ENCODE data around the gene KRR1.
"Not testable (repeated sequence)": the region's sequence is repeated elsewhere in the genome, so short reads cannot be mapped to it uniquely, and the experiment has no call there.

Gene KRR1

GRCh38 chr12:75477137-75477536, 34.3 kb downstream of the KRR1 start:
- no peak for DNase-seq (ENCODE audit: low read depth in 2 of 2)

DNA sequence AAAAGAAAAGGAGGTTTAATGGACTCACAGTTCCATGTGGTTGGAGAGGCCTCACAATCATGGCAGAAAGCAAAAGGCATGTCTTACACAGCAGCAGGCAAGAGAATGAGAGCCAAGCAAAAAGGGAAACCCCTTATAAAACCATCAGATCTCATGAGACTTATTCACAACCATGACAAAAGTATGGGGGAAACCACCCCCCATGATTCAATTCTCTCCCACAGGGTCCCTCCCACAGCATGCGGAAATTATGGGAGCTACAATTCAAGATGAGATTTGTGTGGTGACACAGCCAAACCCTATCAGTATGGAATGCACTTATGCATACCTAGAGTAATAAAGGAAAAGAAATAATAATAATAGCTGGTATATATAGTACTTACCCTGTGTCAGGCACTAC, 35.3 kb downstream of the KRR1 start:
- DNase-seq (ENCODE audit: low read depth in 2 of 2) = no peak

DNA sequence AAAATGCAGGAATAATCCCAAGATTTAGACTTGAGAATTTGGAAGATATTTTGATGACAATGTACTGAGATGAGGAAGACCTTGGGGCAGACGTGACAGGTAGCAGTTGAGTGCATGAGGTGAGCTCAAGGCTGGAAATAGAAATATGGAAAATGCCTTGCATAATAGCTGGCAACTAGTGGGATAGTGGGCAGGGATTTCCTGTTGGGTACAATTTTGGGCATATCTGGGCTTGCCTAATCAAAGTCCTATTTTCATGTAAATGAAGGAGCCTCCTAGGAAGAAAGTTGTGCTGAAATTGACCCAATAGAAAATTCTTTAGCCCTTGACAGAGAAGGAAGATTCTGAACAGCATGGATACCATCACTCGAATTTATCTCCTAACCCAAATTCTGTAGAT, 37.3 kb downstream of the KRR1 start:
- no peak for DNase-seq (ENCODE audit: low read depth in 2 of 2)

GRCh38 chr12:75471902-75472890, 39.2 kb downstream of the KRR1 start:
- no peak for DNase-seq (ENCODE audit: low read depth in 2 of 2)

DNA sequence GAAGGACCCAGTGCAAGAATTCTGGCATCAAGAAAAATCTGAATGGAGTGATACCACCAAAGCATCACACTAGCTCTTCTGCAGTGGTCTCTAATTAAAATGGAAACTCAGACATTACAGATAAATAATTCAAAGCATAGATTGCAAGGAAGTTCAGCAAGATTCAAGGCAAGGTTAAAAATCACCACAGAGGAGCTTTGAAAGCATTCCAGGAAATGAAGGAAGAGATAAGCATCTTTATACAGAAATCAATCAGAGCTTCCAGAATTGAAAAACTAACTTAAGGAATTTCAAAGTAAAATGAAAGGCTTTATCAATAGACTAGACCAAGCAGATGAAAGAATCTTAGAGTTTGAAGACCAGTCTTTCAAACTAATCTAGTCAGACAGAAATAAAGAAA, 51.2 kb downstream of the KRR1 start:
- DNase-seq (ENCODE audit: low read depth in 2 of 2) = no peak

- DNase-seq (ENCODE audit: low read depth in 2 of 2) = no peak
These were observed 51.7 kb downstream of the KRR1 start for GRCh38 chr12:75459755-75460154.

DNA sequence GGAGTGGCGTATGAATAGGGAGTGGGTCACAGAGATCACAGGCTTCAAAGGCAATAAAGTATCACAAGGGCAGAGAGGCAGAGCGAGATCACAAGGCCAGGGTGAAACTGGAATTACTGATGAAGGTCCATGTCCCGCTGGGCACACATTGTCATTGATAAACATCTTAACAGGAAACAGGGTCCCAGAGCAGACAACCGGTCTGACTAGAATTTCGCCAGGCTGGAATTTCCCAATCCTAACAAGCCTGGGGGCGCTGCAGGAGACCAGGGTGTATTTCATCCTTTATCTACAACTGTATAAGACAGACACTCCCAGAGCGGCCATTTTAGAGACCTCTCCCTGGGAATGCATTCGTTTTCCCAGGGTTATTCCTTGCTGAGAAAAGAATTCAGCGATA, 53.5 kb downstream of the KRR1 start:
- DNase-seq (ENCODE audit: low read depth in 2 of 2) = not testable (repeated sequence)

- no peak for DNase-seq (ENCODE audit: low read depth in 2 of 2)
These were observed 54.2 kb downstream of the KRR1 start for GRCh38 chr12:75457191-75457590.

DNA sequence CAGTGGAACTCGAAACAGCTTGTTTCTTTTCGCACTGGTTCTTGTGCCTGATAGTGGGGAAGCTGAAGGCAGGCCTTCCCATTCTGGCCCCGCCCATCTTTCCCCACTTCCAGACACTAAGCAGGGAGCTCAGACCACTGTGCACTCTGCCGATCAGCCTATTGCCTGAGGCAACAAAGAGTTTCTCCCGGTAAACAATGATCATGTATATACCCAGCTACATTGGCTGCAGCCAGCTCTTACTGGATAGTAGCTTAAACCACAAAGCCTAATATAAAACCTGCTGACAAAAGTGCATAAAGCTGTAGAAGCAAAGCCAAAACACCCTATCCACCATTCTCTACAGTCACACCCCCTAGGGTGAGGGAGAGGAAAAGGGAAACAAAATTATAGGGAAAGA, 55.6 kb downstream of the KRR1 start:
- no peak for DNase-seq (ENCODE audit: low read depth in 2 of 2)

DNA sequence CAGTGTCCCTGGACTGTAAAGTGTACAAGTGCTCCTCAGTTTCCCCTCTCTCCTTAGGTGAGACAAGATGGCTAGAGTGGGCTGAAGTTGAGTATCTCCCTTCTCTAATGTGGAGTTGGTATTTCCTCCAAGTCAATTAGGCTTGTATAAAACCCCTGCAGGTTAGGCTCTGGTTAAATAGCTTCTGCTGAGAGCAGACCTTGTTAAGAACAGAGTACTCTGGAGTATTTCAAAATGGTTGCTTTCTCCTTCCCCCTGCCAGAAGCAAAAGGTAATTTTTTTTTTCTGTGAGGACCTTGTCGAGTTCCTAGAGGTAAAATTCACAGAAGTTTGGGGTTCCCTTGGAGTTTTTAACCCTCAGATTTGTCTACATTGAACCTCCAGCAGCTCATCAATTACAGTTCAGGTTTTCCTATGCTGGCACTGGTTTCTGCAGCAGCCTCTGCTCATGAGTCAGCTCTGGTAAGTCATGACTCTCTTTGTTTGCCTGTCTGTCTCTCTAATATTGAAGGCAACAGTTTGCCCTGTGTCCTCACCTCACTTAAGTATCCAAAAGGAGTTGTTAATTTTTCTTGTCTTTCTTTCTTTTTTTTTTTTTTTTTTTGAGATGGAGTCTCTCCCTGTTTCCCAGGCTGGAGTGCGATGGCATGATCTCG, 58.6 kb downstream of the KRR1 start:
- no peak for DNase-seq (ENCODE audit: low read depth in 2 of 2)

GRCh38 chr12:75447691-75448393, 63.6 kb downstream of the KRR1 start:
- no peak for DNase-seq (ENCODE audit: low read depth in 2 of 2)

DNA sequence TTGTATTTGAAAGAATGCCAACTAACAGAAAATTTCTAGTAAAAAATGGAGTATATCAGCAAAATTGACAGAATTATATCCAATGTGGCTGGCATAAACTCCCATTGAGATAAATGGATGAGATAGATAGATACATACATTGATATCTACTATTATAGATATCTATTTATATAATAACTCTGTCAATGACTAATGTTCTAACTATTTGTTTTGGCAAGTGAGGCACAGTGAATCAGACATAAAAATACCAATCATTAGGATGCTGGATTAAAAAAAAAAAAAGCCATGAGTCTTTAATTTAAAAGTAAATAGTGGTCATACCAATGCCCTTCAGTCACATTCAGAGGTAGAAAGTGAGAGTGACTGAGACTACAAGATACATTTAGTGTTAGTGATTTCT, 64.6 kb downstream of the KRR1 start:
- DNase-seq (ENCODE audit: low read depth in 2 of 2) = peak; percentile 76 to 83

DNA sequence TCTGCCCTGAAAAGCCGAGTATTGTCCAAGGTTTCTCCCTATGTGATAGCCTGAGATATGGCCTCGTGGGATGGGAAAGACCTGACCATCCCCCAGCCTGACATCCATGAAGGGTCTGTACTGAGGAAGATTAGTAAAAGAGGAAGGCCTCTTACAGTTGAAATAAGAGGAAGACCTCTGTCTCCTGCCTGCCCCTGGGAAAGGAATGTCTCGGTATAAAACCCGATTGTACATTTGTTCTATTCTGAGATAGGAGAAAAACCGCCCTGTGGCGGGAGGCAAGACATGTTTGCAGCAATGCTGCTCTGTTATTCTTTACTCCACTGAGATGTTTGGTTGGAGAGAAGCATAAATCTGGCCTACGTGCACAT, 66.3 kb downstream of the KRR1 start:
- DNase-seq (ENCODE audit: low read depth in 2 of 2) = not testable (repeated sequence)

- DNase-seq (ENCODE audit: low read depth in 2 of 2) = no peak
These were observed 66.8 kb downstream of the KRR1 start for GRCh38 chr12:75444429-75445136.

- no peak for DNase-seq (ENCODE audit: low read depth in 2 of 2)
These were observed 67.7 kb downstream of the KRR1 start for GRCh38 chr12:75443709-75444108.

- not testable (repeated sequence) for DNase-seq (ENCODE audit: low read depth in 2 of 2)
These were observed 69.0 kb downstream of the KRR1 start for GRCh38 chr12:75442454-75442853.

DNA sequence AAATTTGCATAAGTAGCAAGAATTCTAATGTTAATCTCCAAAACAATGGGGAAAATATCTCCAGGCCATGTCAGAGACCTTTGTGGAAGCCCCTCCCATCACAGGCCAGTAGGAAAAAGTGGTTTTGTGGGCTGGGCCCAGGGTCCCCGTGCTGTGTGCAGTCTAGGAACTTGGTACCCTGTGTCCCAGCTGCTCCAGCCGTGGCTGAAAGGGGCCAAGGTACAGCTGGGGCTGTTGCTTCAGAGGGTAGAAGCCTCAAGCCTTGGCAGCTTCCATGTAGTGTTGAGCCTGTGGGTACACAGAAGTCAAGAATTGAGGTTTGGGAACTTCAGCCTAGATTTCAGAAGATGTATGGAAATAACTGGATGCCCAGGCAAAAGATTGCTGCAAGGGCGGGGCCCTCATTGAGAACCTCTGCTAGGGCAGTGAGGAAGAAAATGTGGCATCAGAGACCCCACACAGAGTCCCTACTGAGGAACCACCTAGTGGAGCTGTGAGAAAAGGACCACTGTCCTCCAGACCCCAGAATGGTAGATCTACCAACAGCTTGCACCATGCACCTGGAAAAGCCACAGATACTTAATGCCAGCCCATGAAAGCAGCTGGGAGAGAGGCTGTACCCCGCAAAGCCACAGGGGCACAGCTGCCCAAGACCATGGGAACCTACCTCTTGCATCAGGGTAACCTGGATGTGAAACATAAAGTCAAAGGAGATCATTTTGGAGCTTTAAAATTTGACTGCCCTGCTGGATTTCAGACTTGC, 69.5 kb downstream of the KRR1 start:
- not testable (repeated sequence) for DNase-seq (ENCODE audit: low read depth in 2 of 2)
